K562 (cell line): ENCODE data around the gene ZNF407. TPM values are rescaled to one million over a fixed set of nuclear protein-coding genes. Genes with fewer than 3 reads are reported as not detected.

ENCODE experiments used
- ATAC-seq: fragments of 200-7000 bp; cut with Tn5 transposase; 3 replicates; pipeline ENCODE4 v1.9.1; 2020; ENCODE audit warnings: moderate library complexity
- BruUV-seq: library from RNA; stranded (reverse); fragments of 400-500 nt; replicated peaks from 2 replicates; lab custom pipeline; 2021; lab: Mats Ljungman, UMichigan
- CTCF ChIA-PET: fragments of 300-600 bp; formaldehyde crosslinking; extraction: SDS; loops from one replicate; lab custom pipeline; 2021; ENCODE audit warnings: low intra/inter-chr PET ratio; lab: Yijun Ruan, JAX
- POLR2A ChIA-PET: fragments of 300-600, 350-650 bp; sonication (Branson Sonifier 250); formaldehyde crosslinking; extraction: SDS; loops from one replicate; lab custom pipeline; 2021; ENCODE audit warnings: antibody characterized with exemption, inconsistent platforms; lab: Yijun Ruan, JAX
- DNase-seq, 4 experiments: peaks; one replicate each; pipeline versions ENCODE4 v3.0.0 to v3.0.0-alpha.2; 2011 to 2018; ENCODE audit warnings: low spot score in 3 of 4, mixed read lengths in 3 of 4; ENCODE audit errors: extremely low read depth in 1 of 4
- FAIRE-seq: peaks from 2 replicates; lab custom pipeline; 2011; peaks lifted over from hg19 to GRCh38; lab: Jason Lieb, UNC
- H2AFZ ChIP-seq: 2 replicates; pipeline ENCODE4 v1.6.0; 2011; ENCODE audit warnings: low read depth, low read length, control low read depth, inconsistent platforms
- H3K27ac ChIP-seq: fragments of 200-600 bp; 3 replicates; pipeline ENCODE4 v1.8.0; 2011; ENCODE audit warnings: low read depth, mild to moderate bottlenecking, control low read depth, inconsistent platforms, low read length, moderate library complexity, mixed read lengths; ENCODE audit errors: extremely low read depth
- H3K27me3 ChIP-seq, 2 experiments: fragments of 300-600 bp in 1 of 2; 2 replicates in 1 of 2; 3 replicates in 1 of 2; pipeline versions ENCODE4 v1.6.0 to v1.8.0; 2011; ENCODE audit warnings: inconsistent platforms in 2 of 2, low read length in 2 of 2, mild to moderate bottlenecking in 1 of 2, mixed read lengths in 1 of 2, moderate library complexity in 1 of 2; ENCODE audit not compliant: control insufficient read depth in 2 of 2, insufficient read depth in 2 of 2
- H3K36me3 ChIP-seq: fragments of 300-600 bp; 3 replicates; pipeline ENCODE4 v1.8.0; 2011; ENCODE audit warnings: mild to moderate bottlenecking, low read length, inconsistent platforms; ENCODE audit not compliant: control insufficient read depth, insufficient read depth
- H3K4me1 ChIP-seq, 2 experiments: fragments of 200-600 bp in 1 of 2; replicated peaks in 1 of 2; 2 replicates in 1 of 2; 3 replicates in 1 of 2; pipeline versions ENCODE4 v1.5.1 to v1.8.0; 2011; ENCODE audit warnings: inconsistent platforms in 2 of 2, low read length in 2 of 2, mild to moderate bottlenecking in 1 of 2, mixed read lengths in 1 of 2, moderate library complexity in 1 of 2; ENCODE audit not compliant: control insufficient read depth in 2 of 2, insufficient read depth in 2 of 2
- H3K4me2 ChIP-seq: 2 replicates; pipeline ENCODE4 v1.6.1; 2011; ENCODE audit warnings: low read length, control low read depth, inconsistent platforms, mixed read lengths; ENCODE audit not compliant: insufficient read depth
- H3K4me3 ChIP-seq: fragments of 200-600 bp; sonication (generic), shearing (Covaris generic); 2 replicates; pipeline ENCODE4 v1.5.1; 2016; ENCODE audit warnings: control low read depth, inconsistent platforms
- H3K79me2 ChIP-seq: fragments of 200-600 bp; 3 replicates; pipeline ENCODE4 v1.8.0; 2011; ENCODE audit warnings: low read length, inconsistent platforms; ENCODE audit not compliant: control insufficient read depth, insufficient read depth
- H3K9ac ChIP-seq, 2 experiments: 2 replicates each; pipeline versions ENCODE4 v1.6.0 to v1.6.1; 2011; ENCODE audit warnings: low read depth in 2 of 2, low read length in 2 of 2, control low read depth in 1 of 2, inconsistent platforms in 1 of 2, mild to moderate bottlenecking in 1 of 2, mixed read lengths in 1 of 2; ENCODE audit not compliant: insufficient read depth in 1 of 2
- H3K9me1 ChIP-seq: one replicate; pipeline ENCODE4 v1.6.0; 2011; ENCODE audit warnings: inconsistent platforms, mild to moderate bottlenecking, low read length, moderate library complexity; ENCODE audit not compliant: control insufficient read depth, insufficient read depth
- H3K9me3 ChIP-seq: replicated peaks from 2 replicates; pipeline ENCODE4 v1.5.1; 2011; ENCODE audit warnings: low read depth, low read length, inconsistent platforms; ENCODE audit not compliant: control insufficient read depth, insufficient read depth
- H4K20me1 ChIP-seq: replicated peaks from 2 replicates; pipeline ENCODE4 v1.6.1; 2011; ENCODE audit warnings: low read length, inconsistent platforms, mixed read lengths; ENCODE audit not compliant: control insufficient read depth, insufficient read depth
- ARHGAP35 ChIP-seq: fragments of 450-650 bp; IDR thresholded peaks from 2 replicates; pipeline ENCODE4 v1.6.1; 2018; ENCODE audit not compliant: partially characterized antibody
- DNMT1 ChIP-seq: fragments of 450-650 bp; IDR thresholded peaks from 2 replicates; pipeline ENCODE4 v1.6.1; 2016; ENCODE audit warnings: antibody characterized with exemption, mild to moderate bottlenecking
- ETV5 ChIP-seq: sonication (generic); formaldehyde crosslinking; IDR thresholded peaks from 2 replicates; pipeline ENCODE4 v1.4.0; 2020; ENCODE audit warnings: low read depth, mild to moderate bottlenecking, missing genetic modification reagents
- FIP1L1 ChIP-seq: fragments of 200-400 bp; formaldehyde crosslinking; IDR thresholded peaks from 2 replicates; pipeline ENCODE4 v1.6.1; 2018; ENCODE audit warnings: mild to moderate bottlenecking, low read depth, low read length; ENCODE audit not compliant: poor library complexity, severe bottlenecking
- KHSRP ChIP-seq: fragments of 450-650 bp; IDR thresholded peaks from 2 replicates; pipeline ENCODE4 v1.6.1; 2017
- MED1 ChIP-seq: sonication (generic); formaldehyde crosslinking; IDR thresholded peaks from 2 replicates; pipeline ENCODE4 v1.8.1; 2023; ENCODE audit warnings: missing genetic modification reagents, borderline replicate concordance
- MYNN ChIP-seq, 2 experiments: sonication (generic); formaldehyde crosslinking in 1 of 2; IDR thresholded peaks; 2 replicates each; pipeline versions ENCODE4 v1.5.0 to v1.6.1; 2016 to 2020; ENCODE audit warnings: antibody characterized with exemption in 1 of 2, missing genetic modification reagents in 1 of 2
- TFAM ChIP-seq: fragments of 250-450 bp; sonication (Bioruptor Pico); conservative IDR thresholded peaks from 2 replicates; pipeline ENCODE4 v1.5.0; 2021; ENCODE audit warnings: mild to moderate bottlenecking, moderate library complexity
- ZBTB17 ChIP-seq: fragments of 450-650 bp; formaldehyde crosslinking; IDR thresholded peaks from 2 replicates; pipeline ENCODE4 v1.4.0; 2020; ENCODE audit warnings: mild to moderate bottlenecking
- ZNF263 ChIP-seq: sonication (generic); formaldehyde crosslinking; IDR thresholded peaks from 2 replicates; pipeline ENCODE4 v1.8.0; 2022; ENCODE audit warnings: mild to moderate bottlenecking, missing genetic modification reagents, borderline replicate concordance
- WGBS: fragments of 100-300 bp; shearing (Covaris generic); methylation state at CpG from one replicate; pipeline ENCODE4 v1.1.6; 2016; ENCODE audit warnings: low coverage, mixed read lengths; ENCODE audit not compliant: insufficient coverage; ENCODE audit errors: missing lambda C conversion rate; 5-methylcytosine and 5-hydroxymethylcytosine counted together
- in situ Hi-C: fragments of 300-500 bp; cut with MboI; formaldehyde crosslinking; loops from 4 replicates; pipeline ENCODE4 v1.15.0; 2018; ENCODE audit warnings: inconsistent platforms, mixed read lengths
- intact Hi-C: fragments of 100-400 bp; cut with micrococcal nuclease; formaldehyde crosslinking; loops from 2 replicates; pipeline ENCODE4 v1.14.2; 2022
- polyA plus RNA-seq, 8 experiments: library from polyadenylated mRNA; depleted of rRNA in 4 of 8; stranded (reverse) in 5 of 8; unstranded in 3 of 8; fragments of >200 nt; fragmentation: Nextera tagmentation in 2 of 8; fragmentation: Illumina TruSeq in 1 of 8; extraction: Ambion mirVana in 2 of 8; extraction: Trizol in 1 of 8; gene quantifications; 2 replicates each; pipeline versions ENCODE4 v1.2.1 to v1.2.3, GENCODE V29; 2011 to 2014; ENCODE audit warnings: inconsistent platforms in 1 of 8, missing spikeins in 1 of 8
- total RNA-seq, 7 experiments: library from RNA; depleted of rRNA in 6 of 7; stranded (reverse); fragments of >200 nt in 6 of 7; fragmentation: Illumina TruSeq in 2 of 7; extraction: Trizol in 2 of 7; gene quantifications; 2 replicates each; pipeline versions ENCODE4 v1.2.1 to v1.2.3, GENCODE V29; 2011 to 2021; ENCODE audit warnings: low replicate concordance in 1 of 7
- TF ChIP-seq, protein P1 (sequence below): sonication (generic); formaldehyde crosslinking; IDR thresholded peaks from 2 replicates; pipeline ENCODE4 v1.5.0; 2020; ENCODE audit warnings: missing genetic modification reagents
- TF ChIP-seq, protein P2 (sequence below): fragments of 450-650 bp; IDR thresholded peaks from 2 replicates; pipeline ENCODE4 v1.6.1; 2016; ENCODE audit warnings: mild to moderate bottlenecking

The ZNF407 gene
- total and polyA plus RNA-seq, 9 of the 15 experiments (the other 6 are each of a cell fraction or from before 2014, with no cell fraction given): 0.21 to 5.4 (median 2.3) TPM

DNA sequence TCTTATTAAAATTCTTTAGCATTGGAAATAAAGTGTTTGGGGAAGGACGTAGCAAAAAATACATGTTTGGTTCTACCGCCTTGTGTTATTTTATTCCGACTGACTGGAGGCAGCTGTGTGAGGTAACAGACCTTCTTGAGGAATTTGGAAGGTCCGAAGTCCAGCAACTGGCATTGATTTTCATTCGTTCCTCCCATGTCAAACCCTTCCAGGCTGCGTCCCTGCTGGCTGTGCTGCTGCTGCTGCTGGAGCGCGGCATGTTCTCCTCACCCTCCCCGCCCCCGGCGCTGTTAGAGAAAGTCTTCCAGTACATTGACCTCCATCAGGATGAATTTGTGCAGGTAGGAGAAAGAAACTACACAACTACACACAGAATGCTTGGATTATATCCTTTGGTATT is 41.5 kb upstream of the ZNF407 start:
- CTCF ChIA-PET: no interaction called here
- no peak for FAIRE-seq
- 0% methylated on average over 9 of the region's 11 CpGs for WGBS

More for the DNA sequence above, 41.5 kb upstream of the ZNF407 start:
- POLR2A ChIA-PET: no interaction called here
- in situ Hi-C loops: loop anchor here (10.0 kb wide), 2 partner anchors 191 to 371 kb away; no protein-coding TSS in a partner anchor
- Histone ChIP-seq H3K4me2 (no peak overlapping the region), H4K20me1 (no peaks in the 10 kb centered on the region), H3K9ac (no peak overlapping the region), H2AFZ (no peak overlapping the region), H3K4me1 (no peaks in the 10 kb centered on the region), H3K4me3 (no peak overlapping the region), H3K9me3 (no peaks in the 10 kb centered on the region), H3K79me2 (no peaks in the 10 kb centered on the region), H3K9me1 (no peaks in the 10 kb centered on the region), H3K36me3 (no peaks in the 10 kb centered on the region), H3K27ac (no peak overlapping the region), H3K27me3 (peaks cover 8 to 24% of the 10 kb centered on the region in 2 experiments; a peak in 4 of 5 replicates)
- no TSS peak for BruUV-seq
- TF ChIP-seq ETV5 (no peak), MYNN (IDR thresholded peaks at IDR 0.05) (no peak), MYNN (CRISPR knock-in tag; IDR thresholded peaks at IDR 0.05) (no peak), ZNF263 (CRISPR knock-in tag) (no peak), ZBTB17 (CRISPR knock-in tag) (no peak), MED1 (CRISPR knock-in tag) (no peak), FIP1L1 (no peak), TFAM (CRISPR knock-in tag) (no peak), ARHGAP35 (no peak), KHSRP (no peak), DNMT1 (no peak)
- TF ChIP-seq, protein P1, sequence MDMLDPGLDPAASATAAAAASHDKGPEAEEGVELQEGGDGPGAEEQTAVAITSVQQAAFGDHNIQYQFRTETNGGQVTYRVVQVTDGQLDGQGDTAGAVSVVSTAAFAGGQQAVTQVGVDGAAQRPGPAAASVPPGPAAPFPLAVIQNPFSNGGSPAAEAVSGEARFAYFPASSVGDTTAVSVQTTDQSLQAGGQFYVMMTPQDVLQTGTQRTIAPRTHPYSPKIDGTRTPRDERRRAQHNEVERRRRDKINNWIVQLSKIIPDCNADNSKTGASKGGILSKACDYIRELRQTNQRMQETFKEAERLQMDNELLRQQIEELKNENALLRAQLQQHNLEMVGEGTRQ (CRISPR knock-in tag): no peak
- TF ChIP-seq, protein P2, sequence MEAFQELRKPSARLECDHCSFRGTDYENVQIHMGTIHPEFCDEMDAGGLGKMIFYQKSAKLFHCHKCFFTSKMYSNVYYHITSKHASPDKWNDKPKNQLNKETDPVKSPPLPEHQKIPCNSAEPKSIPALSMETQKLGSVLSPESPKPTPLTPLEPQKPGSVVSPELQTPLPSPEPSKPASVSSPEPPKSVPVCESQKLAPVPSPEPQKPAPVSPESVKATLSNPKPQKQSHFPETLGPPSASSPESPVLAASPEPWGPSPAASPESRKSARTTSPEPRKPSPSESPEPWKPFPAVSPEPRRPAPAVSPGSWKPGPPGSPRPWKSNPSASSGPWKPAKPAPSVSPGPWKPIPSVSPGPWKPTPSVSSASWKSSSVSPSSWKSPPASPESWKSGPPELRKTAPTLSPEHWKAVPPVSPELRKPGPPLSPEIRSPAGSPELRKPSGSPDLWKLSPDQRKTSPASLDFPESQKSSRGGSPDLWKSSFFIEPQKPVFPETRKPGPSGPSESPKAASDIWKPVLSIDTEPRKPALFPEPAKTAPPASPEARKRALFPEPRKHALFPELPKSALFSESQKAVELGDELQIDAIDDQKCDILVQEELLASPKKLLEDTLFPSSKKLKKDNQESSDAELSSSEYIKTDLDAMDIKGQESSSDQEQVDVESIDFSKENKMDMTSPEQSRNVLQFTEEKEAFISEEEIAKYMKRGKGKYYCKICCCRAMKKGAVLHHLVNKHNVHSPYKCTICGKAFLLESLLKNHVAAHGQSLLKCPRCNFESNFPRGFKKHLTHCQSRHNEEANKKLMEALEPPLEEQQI: no peak
- intact Hi-C loops: no loop called here
- no peak for DNase-seq
- no peak for ATAC-seq
